WI38 (cell line): ENCODE measurements around the gene UNC50.

Experiments
- H3K4me3 ChIP-seq: 2 replicates; pipeline ENCODE4 v1.5.1; 2011; ENCODE audit warnings: low read depth, mild to moderate bottlenecking, control low read depth, low read length
- TF ChIP-seq, protein P1 (sequence below): IDR thresholded peaks from 2 replicates; pipeline ENCODE4 v1.5.1; 2012; ENCODE audit warnings: low read depth, mild to moderate bottlenecking, control low read depth, low read length

Gene UNC50

DNA sequence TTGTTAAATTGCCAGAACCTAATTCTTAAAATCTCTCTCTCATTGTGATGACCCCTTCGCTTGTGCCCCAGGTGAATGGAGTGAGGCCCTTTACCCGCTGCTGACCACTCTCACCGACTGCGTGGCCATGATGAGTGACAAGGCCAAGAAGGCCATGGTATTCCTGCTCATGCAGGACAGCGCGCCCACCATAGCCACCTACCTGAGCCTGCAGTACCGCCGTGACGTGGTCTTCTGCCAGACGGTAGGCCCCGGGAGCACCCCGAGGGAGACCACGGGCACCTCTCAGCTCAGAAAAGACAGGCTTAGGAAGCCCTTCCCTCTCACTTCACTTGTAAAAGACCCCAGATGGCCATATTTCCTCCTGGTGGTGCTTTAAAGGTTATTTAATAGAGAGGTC lies 45.0 kb upstream of the UNC50 start:
- TF ChIP-seq, protein P1, sequence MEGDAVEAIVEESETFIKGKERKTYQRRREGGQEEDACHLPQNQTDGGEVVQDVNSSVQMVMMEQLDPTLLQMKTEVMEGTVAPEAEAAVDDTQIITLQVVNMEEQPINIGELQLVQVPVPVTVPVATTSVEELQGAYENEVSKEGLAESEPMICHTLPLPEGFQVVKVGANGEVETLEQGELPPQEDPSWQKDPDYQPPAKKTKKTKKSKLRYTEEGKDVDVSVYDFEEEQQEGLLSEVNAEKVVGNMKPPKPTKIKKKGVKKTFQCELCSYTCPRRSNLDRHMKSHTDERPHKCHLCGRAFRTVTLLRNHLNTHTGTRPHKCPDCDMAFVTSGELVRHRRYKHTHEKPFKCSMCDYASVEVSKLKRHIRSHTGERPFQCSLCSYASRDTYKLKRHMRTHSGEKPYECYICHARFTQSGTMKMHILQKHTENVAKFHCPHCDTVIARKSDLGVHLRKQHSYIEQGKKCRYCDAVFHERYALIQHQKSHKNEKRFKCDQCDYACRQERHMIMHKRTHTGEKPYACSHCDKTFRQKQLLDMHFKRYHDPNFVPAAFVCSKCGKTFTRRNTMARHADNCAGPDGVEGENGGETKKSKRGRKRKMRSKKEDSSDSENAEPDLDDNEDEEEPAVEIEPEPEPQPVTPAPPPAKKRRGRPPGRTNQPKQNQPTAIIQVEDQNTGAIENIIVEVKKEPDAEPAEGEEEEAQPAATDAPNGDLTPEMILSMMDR: no peak
- no peak overlapping the region for H3K4me3 ChIP-seq

DNA sequence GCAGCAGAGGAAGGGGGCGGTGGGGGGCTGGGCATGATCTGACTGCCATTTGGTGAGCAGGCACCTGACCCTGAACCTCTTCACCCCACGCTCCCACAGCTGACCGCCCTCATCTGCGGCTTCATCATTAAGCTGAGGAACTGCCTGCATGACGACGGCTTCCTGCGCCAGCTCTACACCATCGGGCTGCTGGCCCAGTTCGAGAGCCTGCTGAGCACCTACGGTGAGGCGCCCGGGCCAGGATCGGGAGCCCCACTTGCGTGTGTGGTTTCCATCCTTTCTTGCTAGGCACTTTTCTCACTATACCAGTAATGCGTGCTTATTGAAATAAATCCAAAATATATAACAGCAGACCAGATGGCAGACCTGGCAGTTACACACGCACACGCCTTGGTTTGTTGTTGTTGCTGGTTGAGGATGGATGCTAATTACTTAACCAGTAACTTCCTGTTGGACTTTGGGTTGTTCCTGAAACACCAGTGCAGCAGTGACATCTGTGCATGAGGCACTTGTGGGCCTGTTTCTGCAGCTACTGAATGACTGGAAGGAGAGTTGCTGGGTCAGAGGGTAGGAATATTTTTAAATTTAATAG lies 43.8 kb upstream of the UNC50 start:
- H3K4me3 ChIP-seq: no peak overlapping the region
- TF ChIP-seq, protein P1: no peak

- H3K4me3 ChIP-seq: no peak overlapping the region
- TF ChIP-seq, protein P1: no peak
These were observed 43.0 kb upstream of the UNC50 start for GRCh38 chr2:98565286-98565860.

GRCh38 chr2:98565941-98566340 lies 42.4 kb upstream of the UNC50 start:
- H3K4me3 ChIP-seq: no peak overlapping the region
- TF ChIP-seq, protein P1: no peak

DNA sequence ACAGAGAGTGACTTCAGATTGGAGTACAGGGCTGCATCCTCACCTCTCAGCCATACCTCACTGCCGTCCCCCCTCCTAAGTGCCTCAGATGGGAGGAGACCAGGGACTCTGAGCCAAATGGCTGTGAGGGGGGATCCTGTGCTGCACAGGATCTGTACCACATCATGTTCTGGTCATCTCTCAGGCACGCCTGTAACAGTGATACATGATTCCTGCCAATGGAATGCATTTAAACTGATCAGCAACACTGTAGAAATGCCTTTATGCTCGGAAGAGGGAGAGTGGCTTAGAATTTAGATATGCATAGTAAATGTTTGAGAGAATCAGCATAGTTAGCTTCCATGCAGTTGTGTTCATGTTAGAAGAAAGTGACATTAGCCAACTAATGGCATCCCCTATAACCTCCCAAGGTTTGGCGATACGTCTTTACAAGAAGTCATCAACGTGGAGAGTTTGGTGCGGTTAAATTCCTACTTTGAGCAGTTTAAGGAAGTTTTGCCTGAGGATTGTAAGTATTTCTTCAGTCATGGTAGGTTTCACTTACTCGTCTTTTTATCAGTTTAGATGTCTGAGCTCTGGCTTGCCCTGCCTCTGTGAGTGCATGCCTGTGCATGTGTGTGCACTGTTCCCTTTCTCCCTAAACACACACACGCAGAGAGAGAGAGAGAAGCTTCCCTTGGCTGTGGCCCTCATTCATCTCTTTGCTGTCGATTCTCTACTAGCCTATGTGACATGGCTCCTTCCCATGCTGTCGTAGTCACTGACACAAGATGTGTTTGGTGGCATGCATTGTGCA lies 40.0 kb upstream of the UNC50 start:
- TF ChIP-seq, protein P1: no peak
- no peak overlapping the region for H3K4me3 ChIP-seq

- TF ChIP-seq, protein P1: peak; percentile 78
- H3K4me3 ChIP-seq: no peak overlapping the region
These were observed 39.1 kb upstream of the UNC50 start for GRCh38 chr2:98569197-98569793.

DNA sequence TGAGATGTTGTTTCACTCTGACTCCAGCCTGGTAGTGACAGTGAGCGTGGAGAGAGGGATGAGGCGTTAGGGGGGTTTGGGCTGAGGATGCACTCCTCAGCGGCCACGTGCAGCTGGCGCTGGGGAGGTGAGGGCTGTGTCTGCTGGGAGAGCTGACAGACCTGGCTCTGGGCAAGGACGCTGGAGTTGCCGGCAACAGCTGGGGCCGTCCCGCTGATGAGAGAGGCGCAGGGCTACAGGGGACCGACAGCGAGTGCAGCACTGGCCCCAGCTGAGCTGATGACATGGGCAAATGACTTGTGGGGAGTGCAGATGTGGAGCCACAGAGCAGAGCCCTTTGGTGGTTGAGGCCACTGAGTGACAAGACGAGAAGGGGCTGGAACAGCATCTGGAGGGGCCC lies 38.5 kb upstream of the UNC50 start:
- H3K4me3 ChIP-seq: no peak overlapping the region
- TF ChIP-seq, protein P1: no peak
